Left renal cortex interstitium (tissue), 4 donors: ENCODE data around the gene C14orf93. TPM values are rescaled to one million over a fixed set of nuclear protein-coding genes. Genes with fewer than 3 reads are reported as not detected.

ENCODE experiments used
- polyA plus RNA-seq, 4 donors: library from polyadenylated mRNA; unstranded; fragments of 120-200 nt; gene quantifications; one replicate each; pipeline ENCODE4 v1.2.1, GENCODE V29; 2013; ENCODE audit not compliant: insufficient read length in 4 of 4

C14orf93 gene
- polyA plus RNA-seq, 4 donors, result 18.8 to 25.3 (median 23.3) TPM

Other genes starting within 250 kb of the C14orf93 start
- gene OXA1L, start 243.5 kb downstream of the C14orf93 start, polyA plus RNA-seq, result 100 to 1,000 TPM; 121 to 142 (median 137) TPM
- 100 to 1,000 TPM in 1 of 4 donors, 10 to 100 TPM in 3; 77.6 to 141 (median 91.2) TPM for gene SLC7A7, start 194.7 kb downstream of the C14orf93 start, polyA plus RNA-seq
- 100 to 1,000 TPM in 2 of 4 donors, 10 to 100 TPM in 2; 67.2 to 105 (median 97.4) TPM for gene MRPL52, start 180.3 kb downstream of the C14orf93 start, polyA plus RNA-seq
- gene MMP14, start 173.6 kb downstream of the C14orf93 start, polyA plus RNA-seq, result 100 to 1,000 TPM; 127 to 186 (median 161) TPM
- 100 to 1,000 TPM in 1 of 4 donors, 10 to 100 TPM in 3; 81.1 to 100 (median 87.9) TPM for gene LRP10, start 138.4 kb downstream of the C14orf93 start, polyA plus RNA-seq
- 1 to 10 TPM; 1.3 to 2.3 (median 1.9) TPM for gene REM2, start 126.9 kb downstream of the C14orf93 start, polyA plus RNA-seq
- 100 to 1,000 TPM; 111 to 151 (median 129) TPM for gene RBM23, start 91.0 kb downstream of the C14orf93 start, polyA plus RNA-seq
- 100 to 1,000 TPM; 149 to 160 (median 152) TPM for gene PRMT5, start 80.8 kb downstream of the C14orf93 start, polyA plus RNA-seq
- 10 to 100 TPM; 57.6 to 67.2 (median 58.9) TPM for gene HAUS4, start 53.1 kb downstream of the C14orf93 start, polyA plus RNA-seq
- 100 to 1,000 TPM in 2 of 4 donors, 10 to 100 TPM in 2; 75.1 to 106 (median 89.7) TPM for gene AJUBA, start 27.6 kb downstream of the C14orf93 start, polyA plus RNA-seq
- 100 to 1,000 TPM; 204 to 277 (median 233) TPM for gene PSMB5, start 24.8 kb upstream of the C14orf93 start, polyA plus RNA-seq
- gene PSMB11, start 32.1 kb upstream of the C14orf93 start, polyA plus RNA-seq, result not detected
- 10 to 100 TPM; 13.1 to 46.0 (median 27.1) TPM for gene CDH24, start 47.4 kb upstream of the C14orf93 start, polyA plus RNA-seq
- 100 to 1,000 TPM; 172 to 364 (median 273) TPM for gene ACIN1, start 85.0 kb upstream of the C14orf93 start, polyA plus RNA-seq
- gene C14orf119, start 85.4 kb upstream of the C14orf93 start, polyA plus RNA-seq, result 10 to 100 TPM; 67.4 to 95.9 (median 73.9) TPM
- under 1 TPM in 2 of 4 donors, not detected in 2; 0.05 TPM for gene CIROP, start 94.8 kb upstream of the C14orf93 start, polyA plus RNA-seq
- under 1 TPM in 3 of 4 donors, not detected in 1; 0.11 to 0.26 (median 0.14) TPM for gene CEBPE, start 109.1 kb upstream of the C14orf93 start, polyA plus RNA-seq
- 100 to 1,000 TPM in 2 of 4 donors, 10 to 100 TPM in 2; 80.6 to 108 (median 96.2) TPM for gene SLC7A8, start 173.5 kb upstream of the C14orf93 start, polyA plus RNA-seq
- gene RNF212B, start 227.8 kb upstream of the C14orf93 start, polyA plus RNA-seq, result 1 to 10 TPM in 3 of 4 donors, under 1 TPM in 1; 0.82 to 2.4 (median 1.9) TPM